ENCODE measurements around the gene TRIM72.

GRCh38 chr16:31267332-31268032 is 53.6 kb downstream of the TRIM72 start:
- TF ChIP-seq CTCF (IDR thresholded peaks at IDR 0.05): no peak
- no peak for TF ChIP-seq POLR2A (IDR thresholded peaks at IDR 0.05)

All from lower leg skin (tissue), 3 donors.